ENCODE data around the gene VAMP5.

The VAMP5 gene

GRCh38 chr2:85566265-85566664 is 18.0 kb upstream of the VAMP5 start:
- no peak for DNase-seq
- Mint-ChIP-seq H3K27ac (no peak overlapping the region), H3K27me3 (ENCODE audit: low read depth, poor library complexity) (peaks cover 21% of the 10 kb centered on the region), H3K4me1 (peaks cover 5% of the 10 kb centered on the region), H3K9me3 (no peaks in the 10 kb centered on the region), H3K36me3 (ENCODE audit: low read depth) (no peaks in the 10 kb centered on the region), H3K4me3 (no peak overlapping the region)
- TF ChIP-seq CTCF (IDR thresholded peaks at IDR 0.05): no peak

GRCh38 chr2:85575739-85576138 is 8.5 kb upstream of the VAMP5 start:
- Mint-ChIP-seq H3K27ac (no peak overlapping the region), H3K4me3 (no peak overlapping the region), H3K36me3 (ENCODE audit: low read depth) (no peaks in the 10 kb centered on the region), H3K4me1 (peaks cover 45% of the 10 kb centered on the region), H3K9me3 (no peaks in the 10 kb centered on the region), H3K27me3 (ENCODE audit: low read depth, poor library complexity) (peaks cover 27% of the 10 kb centered on the region)
- no peak for TF ChIP-seq CTCF (IDR thresholded peaks at IDR 0.05)
- no peak for DNase-seq

GRCh38 chr2:85577063-85577385 is 7.2 kb upstream of the VAMP5 start:
- H3K27me3 Mint-ChIP-seq (ENCODE audit: low read depth, poor library complexity): peaks cover 19% of the 10 kb centered on the region
- TF ChIP-seq CTCF (IDR thresholded peaks at IDR 0.05): no peak
- DNase-seq: no peak
- peaks cover 53% of the 10 kb centered on the region for H3K4me1 Mint-ChIP-seq
- peaks cover 6% of the 10 kb centered on the region for H3K36me3 Mint-ChIP-seq (ENCODE audit: low read depth)
- H3K27ac Mint-ChIP-seq: peak overlapping the region; percentile 92
- H3K4me3 Mint-ChIP-seq: peak overlapping the region; percentile 70
- no peaks in the 10 kb centered on the region for H3K9me3 Mint-ChIP-seq

- Mint-ChIP-seq H3K36me3 (ENCODE audit: low read depth) (peaks cover 6% of the 10 kb centered on the region), H3K27me3 (ENCODE audit: low read depth, poor library complexity) (peaks cover 14% of the 10 kb centered on the region), H3K4me3 (peak within 1 kb of the TSS; percentile 70), H3K4me1 (peaks cover 58% of the 10 kb centered on the region), H3K9me3 (no peaks in the 10 kb centered on the region), H3K27ac (peak within 1 kb of the TSS; percentile 99)
- peak; percentile 37 for DNase-seq
- no peak for TF ChIP-seq CTCF (IDR thresholded peaks at IDR 0.05)
These were observed 6.6 kb upstream of the VAMP5 start, which contains the start of gene VAMP8 for GRCh38 chr2:85577386-85578242. Gene VAMP8, plus strand, starts transcription at chr2:85577586. Its CDS starts 61 bp downstream, at chr2:85577647.

GRCh38 chr2:85578243-85579180 is 5.7 kb upstream of the VAMP5 start:
- peak overlapping the region; percentile 70 for H3K4me3 Mint-ChIP-seq
- TF ChIP-seq CTCF (IDR thresholded peaks at IDR 0.05): no peak
- no peaks in the 10 kb centered on the region for H3K9me3 Mint-ChIP-seq
- H3K27ac Mint-ChIP-seq: peak overlapping the region; percentile 99
- DNase-seq: no peak
- peaks cover 6% of the 10 kb centered on the region for H3K36me3 Mint-ChIP-seq (ENCODE audit: low read depth)
- peaks cover 6% of the 10 kb centered on the region for H3K27me3 Mint-ChIP-seq (ENCODE audit: low read depth, poor library complexity)
- H3K4me1 Mint-ChIP-seq: peaks cover 63% of the 10 kb centered on the region
